Calu3 (cell line): ENCODE data around the gene LYSMD4. TPM values are rescaled to one million over a fixed set of nuclear protein-coding genes. Genes with fewer than 3 reads are reported as not detected.

Experiments used
- BruUV-seq: library from RNA; stranded (reverse); fragments of 400-500 nt; replicated peaks from 2 replicates; lab custom pipeline; 2021; lab: Mats Ljungman, UMichigan
- CTCF ChIA-PET: fragments of 300-600 bp; sonication (Branson Sonifier 250); formaldehyde crosslinking; loops from one replicate; lab custom pipeline; 2022; ENCODE audit warnings: antibody characterized with exemption; lab: Charles Lee
- DNase-seq: peaks from one replicate; pipeline ENCODE4 v3.0.0; 2022
- H3K27ac Mint-ChIP-seq: one replicate; pipeline ENCODE4 v1.8.0; 2022; ENCODE audit warnings: mixed read lengths; ENCODE audit not compliant: unreplicated experiment
- H3K27me3 Mint-ChIP-seq: one replicate; pipeline ENCODE4 v1.8.0; 2022; ENCODE audit warnings: mixed read lengths; ENCODE audit not compliant: unreplicated experiment
- H3K36me3 Mint-ChIP-seq: one replicate; pipeline ENCODE4 v1.8.0; 2022; ENCODE audit warnings: mild to moderate bottlenecking, moderate library complexity, mixed read lengths; ENCODE audit not compliant: insufficient read depth, unreplicated experiment
- H3K4me1 Mint-ChIP-seq: one replicate; pipeline ENCODE4 v1.8.0; 2022; ENCODE audit warnings: mild to moderate bottlenecking, low read depth, mixed read lengths; ENCODE audit not compliant: unreplicated experiment
- H3K4me3 Mint-ChIP-seq: one replicate; pipeline ENCODE4 v1.8.0; 2022; ENCODE audit warnings: mild to moderate bottlenecking, low read depth, moderate library complexity, mixed read lengths; ENCODE audit not compliant: unreplicated experiment
- H3K9me3 Mint-ChIP-seq: one replicate; pipeline ENCODE4 v1.8.0; 2022; ENCODE audit warnings: low read depth, mixed read lengths; ENCODE audit not compliant: unreplicated experiment
- intact Hi-C: fragments of 100-400 bp; cut with micrococcal nuclease; formaldehyde crosslinking; loops from one replicate; pipeline ENCODE4 v1.10.0; 2022; ENCODE audit not compliant: unreplicated experiment
- total RNA-seq: library from RNA; stranded (reverse); gene quantifications from 2 replicates; pipeline ENCODE4 v1.2.3, GENCODE V29; 2022
- TF ChIP-seq, protein P1 (sequence below): fragments of 200-600 bp; IDR thresholded peaks from one replicate; pipeline ENCODE4 v1.8.0; 2022; ENCODE audit warnings: antibody characterized with exemption; ENCODE audit not compliant: unreplicated experiment

The LYSMD4 gene
- total RNA-seq, 1 experiment from 2014 or later: 6.6 TPM

DNA sequence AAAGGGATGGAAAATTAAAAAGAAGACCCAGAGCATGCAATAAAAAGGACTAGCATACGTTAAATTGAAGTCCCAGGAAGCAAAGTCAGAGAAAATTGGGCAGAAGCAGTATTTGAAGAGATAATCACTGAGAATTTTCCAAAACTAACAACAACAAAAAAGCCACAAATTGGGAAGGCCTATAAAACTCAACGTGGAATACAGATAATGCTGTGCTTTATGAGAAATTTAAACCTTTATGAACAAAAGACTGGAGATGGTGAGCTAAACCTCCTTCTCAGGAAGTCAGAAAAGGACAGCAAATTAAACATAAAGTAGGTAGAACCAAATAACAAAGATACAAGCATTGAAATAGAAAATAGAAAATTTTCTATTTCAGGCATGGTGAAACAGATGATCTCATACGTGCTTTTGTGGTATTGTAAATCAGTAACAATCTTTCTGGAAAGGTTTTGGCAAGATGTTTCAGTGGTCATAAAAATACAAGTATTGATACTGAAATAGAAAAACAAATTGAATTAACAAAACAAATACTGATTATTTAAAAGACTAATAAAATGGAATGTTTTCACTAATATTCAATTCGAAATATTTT, 55.6 kb downstream of the LYSMD4 start:
- H3K27me3 Mint-ChIP-seq: no peaks in the 10 kb centered on the region
- TF ChIP-seq, protein P1, sequence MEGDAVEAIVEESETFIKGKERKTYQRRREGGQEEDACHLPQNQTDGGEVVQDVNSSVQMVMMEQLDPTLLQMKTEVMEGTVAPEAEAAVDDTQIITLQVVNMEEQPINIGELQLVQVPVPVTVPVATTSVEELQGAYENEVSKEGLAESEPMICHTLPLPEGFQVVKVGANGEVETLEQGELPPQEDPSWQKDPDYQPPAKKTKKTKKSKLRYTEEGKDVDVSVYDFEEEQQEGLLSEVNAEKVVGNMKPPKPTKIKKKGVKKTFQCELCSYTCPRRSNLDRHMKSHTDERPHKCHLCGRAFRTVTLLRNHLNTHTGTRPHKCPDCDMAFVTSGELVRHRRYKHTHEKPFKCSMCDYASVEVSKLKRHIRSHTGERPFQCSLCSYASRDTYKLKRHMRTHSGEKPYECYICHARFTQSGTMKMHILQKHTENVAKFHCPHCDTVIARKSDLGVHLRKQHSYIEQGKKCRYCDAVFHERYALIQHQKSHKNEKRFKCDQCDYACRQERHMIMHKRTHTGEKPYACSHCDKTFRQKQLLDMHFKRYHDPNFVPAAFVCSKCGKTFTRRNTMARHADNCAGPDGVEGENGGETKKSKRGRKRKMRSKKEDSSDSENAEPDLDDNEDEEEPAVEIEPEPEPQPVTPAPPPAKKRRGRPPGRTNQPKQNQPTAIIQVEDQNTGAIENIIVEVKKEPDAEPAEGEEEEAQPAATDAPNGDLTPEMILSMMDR: no peak
- BruUV-seq: no TSS peak
- CTCF ChIA-PET: no interaction called here
- no peaks in the 10 kb centered on the region for H3K4me1 Mint-ChIP-seq
- no peak for DNase-seq
- H3K4me3 Mint-ChIP-seq: no peak overlapping the region
- no peaks in the 10 kb centered on the region for H3K9me3 Mint-ChIP-seq
- no peaks in the 10 kb centered on the region for H3K36me3 Mint-ChIP-seq
- intact Hi-C loops: no loop called here
- no peak overlapping the region for H3K27ac Mint-ChIP-seq

Other genes starting within 250 kb of the LYSMD4 start
- gene MEF2A, start 167.5 kb downstream of the LYSMD4 start, total RNA-seq: 33.6 and 35.0 TPM in 2 replicates